Adipocyte (in vitro differentiated cells): Measurements from ENCODE around the gene CD81.
A peak's percentile ranks its signal among the peaks of the same experiment; 100 is the strongest.

Experiments used
- DNase-seq: peaks from one replicate; pipeline ENCODE4 v3.0.0-alpha.2; 2015; ENCODE audit warnings: low read depth
- H3K27me3 ChIP-seq: replicated peaks from 2 replicates; pipeline ENCODE4 v1.7.0; 2013; ENCODE audit warnings: mild to moderate bottlenecking, low read length, moderate library complexity; ENCODE audit not compliant: control insufficient read depth, insufficient read depth
- H3K36me3 ChIP-seq: 2 replicates; pipeline ENCODE4 v1.7.0; 2013; ENCODE audit warnings: low read length, mild to moderate bottlenecking, moderate library complexity; ENCODE audit not compliant: control insufficient read depth, insufficient read depth, severe bottlenecking
- H3K4me1 ChIP-seq: 2 replicates; pipeline ENCODE4 v1.7.0; 2013; ENCODE audit warnings: mild to moderate bottlenecking, low read length, moderate library complexity; ENCODE audit not compliant: control insufficient read depth, insufficient read depth
- H3K4me3 ChIP-seq: 2 replicates; pipeline ENCODE4 v1.7.0; 2013; ENCODE audit warnings: mild to moderate bottlenecking, low read length, moderate library complexity
- H3K9ac ChIP-seq: 2 replicates; pipeline ENCODE4 v1.7.0; 2013; ENCODE audit warnings: mild to moderate bottlenecking, low read length, moderate library complexity
- H3K9me3 ChIP-seq: 2 replicates; pipeline ENCODE4 v1.7.0; 2013; ENCODE audit warnings: mild to moderate bottlenecking, low read length, moderate library complexity; ENCODE audit not compliant: control insufficient read depth

Gene CD81

GRCh38 chr11:2436013-2436520, 59.0 kb downstream of the CD81 start:
- H3K4me3 ChIP-seq, result no peak overlapping the region
- DNase-seq, result no peak
- H3K36me3 ChIP-seq, result no peaks in the 10 kb centered on the region
- H3K27me3 ChIP-seq, result peaks cover 48% of the 10 kb centered on the region
- no peak overlapping the region for H3K9ac ChIP-seq
- H3K9me3 ChIP-seq, result peaks cover 8% of the 10 kb centered on the region
- H3K4me1 ChIP-seq, result no peaks in the 10 kb centered on the region

GRCh38 chr11:2436521-2437031, 59.5 kb downstream of the CD81 start:
- Histone ChIP-seq H3K36me3 (no peaks in the 10 kb centered on the region), H3K9me3 (peaks cover 8% of the 10 kb centered on the region), H3K4me1 (no peaks in the 10 kb centered on the region), H3K4me3 (no peak overlapping the region), H3K9ac (no peak overlapping the region), H3K27me3 (peaks cover 48% of the 10 kb centered on the region)
- no peak for DNase-seq

GRCh38 chr11:2437516-2437915, 60.4 kb downstream of the CD81 start:
- no peak overlapping the region for H3K9ac ChIP-seq
- H3K36me3 ChIP-seq, result no peaks in the 10 kb centered on the region
- peaks cover 12% of the 10 kb centered on the region for H3K9me3 ChIP-seq
- no peak for DNase-seq
- H3K27me3 ChIP-seq, result peaks cover 50% of the 10 kb centered on the region
- H3K4me3 ChIP-seq, result no peak overlapping the region
- H3K4me1 ChIP-seq, result no peaks in the 10 kb centered on the region

- Histone ChIP-seq H3K9me3 (peaks cover 20% of the 10 kb centered on the region), H3K27me3 (peaks cover 50% of the 10 kb centered on the region), H3K9ac (no peak overlapping the region), H3K36me3 (no peaks in the 10 kb centered on the region), H3K4me3 (no peak overlapping the region), H3K4me1 (no peaks in the 10 kb centered on the region)
- no peak for DNase-seq
These were observed 62.7 kb downstream of the CD81 start for GRCh38 chr11:2439820-2440219.

- peaks cover 48% of the 10 kb centered on the region for H3K27me3 ChIP-seq
These were observed 63.5 kb downstream of the CD81 start for GRCh38 chr11:2440646-2441045.

GRCh38 chr11:2441171-2441570, 64.1 kb downstream of the CD81 start:
- H3K4me1 ChIP-seq, result no peaks in the 10 kb centered on the region
- H3K9me3 ChIP-seq, result peaks cover 20% of the 10 kb centered on the region
- H3K36me3 ChIP-seq, result no peaks in the 10 kb centered on the region
- DNase-seq, result no peak
- peaks cover 48% of the 10 kb centered on the region for H3K27me3 ChIP-seq
- no peak overlapping the region for H3K4me3 ChIP-seq
- no peak overlapping the region for H3K9ac ChIP-seq

More at GRCh38 chr11:2440646-2441045, 63.5 kb downstream of the CD81 start:
- H3K9ac ChIP-seq, result no peak overlapping the region
- H3K9me3 ChIP-seq, result peaks cover 20% of the 10 kb centered on the region
- no peak for DNase-seq
- no peaks in the 10 kb centered on the region for H3K36me3 ChIP-seq
- H3K4me3 ChIP-seq, result no peak overlapping the region
- no peaks in the 10 kb centered on the region for H3K4me1 ChIP-seq

- no peak overlapping the region for H3K4me3 ChIP-seq
- no peaks in the 10 kb centered on the region for H3K4me1 ChIP-seq
- peaks cover 44% of the 10 kb centered on the region for H3K27me3 ChIP-seq
- no peaks in the 10 kb centered on the region for H3K36me3 ChIP-seq
- peaks cover 20% of the 10 kb centered on the region for H3K9me3 ChIP-seq
- H3K9ac ChIP-seq, result no peak overlapping the region
- DNase-seq, result no peak
These were observed 65.5 kb downstream of the CD81 start for GRCh38 chr11:2442589-2442988.

- no peak overlapping the region for H3K9ac ChIP-seq
- DNase-seq, result no peak
- H3K4me1 ChIP-seq, result no peaks in the 10 kb centered on the region
- H3K4me3 ChIP-seq, result no peak overlapping the region
- no peaks in the 10 kb centered on the region for H3K36me3 ChIP-seq
- H3K9me3 ChIP-seq, result peaks cover 20% of the 10 kb centered on the region
- H3K27me3 ChIP-seq, result peaks cover 42% of the 10 kb centered on the region
These were observed 66.3 kb downstream of the CD81 start for GRCh38 chr11:2443406-2443805.

GRCh38 chr11:2443881-2444820, 67.0 kb downstream of the CD81 start, which contains the start of gene TRPM5:
TSS of gene TRPM5 (minus strand) at chr11:2444514. CDS start at chr11:2423036, 21,478 bp downstream.
- no peaks in the 10 kb centered on the region for H3K4me1 ChIP-seq
- H3K9ac ChIP-seq, result no peak within 1 kb of the TSS
- no peaks in the 10 kb centered on the region for H3K36me3 ChIP-seq
- peaks cover 50% of the 10 kb centered on the region for H3K27me3 ChIP-seq
- no peak within 1 kb of the TSS for H3K4me3 ChIP-seq
- H3K9me3 ChIP-seq, result peaks cover 20% of the 10 kb centered on the region
- DNase-seq, result no peak

- H3K4me3 ChIP-seq, result no peak within 1 kb of the TSS
- H3K27me3 ChIP-seq, result peaks cover 46% of the 10 kb centered on the region
- no peaks in the 10 kb centered on the region for H3K4me1 ChIP-seq
- H3K9ac ChIP-seq, result no peak within 1 kb of the TSS
- peaks cover 12% of the 10 kb centered on the region for H3K9me3 ChIP-seq
- H3K36me3 ChIP-seq, result no peaks in the 10 kb centered on the region
- DNase-seq, result peak; percentile 7
These were observed 68.0 kb downstream of the CD81 start, which contains the start of gene KCNQ1 for GRCh38 chr11:2444821-2445745. TSS of gene KCNQ1 (plus strand) at chr11:2445008. CDS start at chr11:2445099, 91 bp downstream.
